Loucy (cell line): ENCODE data around the gene VWA1.

Experiments used
- CTCF ChIP-seq: fragments of 200-600 bp; sonication (generic); conservative IDR thresholded peaks from 2 replicates; pipeline ENCODE4 v1.5.1; 2014; ENCODE audit warnings: mild to moderate bottlenecking, antibody characterized with exemption, low read length
- EZH2phosphoT487 ChIP-seq: fragments of 200-600 bp; IDR thresholded peaks from 2 replicates; pipeline ENCODE4 v1.6.1; 2018; ENCODE audit warnings: antibody characterized with exemption, mild to moderate bottlenecking, moderate library complexity, borderline replicate concordance

- TF ChIP-seq CTCF (no peak), EZH2phosphoT487 (no peak)
Observed at GRCh38 chr1:1397839-1398523, 37.5 kb upstream of the VWA1 start.
